ENCODE results near the gene TSHZ2.

GRCh38 chr20:53298260-53298659 lies 326.1 kb downstream of the TSHZ2 start:
- TF ChIP-seq CTCF (IDR thresholded peaks at IDR 0.05; ENCODE audit: poor library complexity, severe bottlenecking): no peak
- no peak for TF ChIP-seq RAD21 (conservative IDR thresholded peaks at IDR 0.05)
- no peak for TF ChIP-seq POLR2AphosphoS5 (IDR thresholded peaks at IDR 0.05)
- no peak for TF ChIP-seq EZH2 (IDR thresholded peaks at IDR 0.05; ENCODE audit: borderline replicate concordance, insufficient read depth, low read length, poor library complexity, severe bottlenecking)
- TF ChIP-seq, protein P1, sequence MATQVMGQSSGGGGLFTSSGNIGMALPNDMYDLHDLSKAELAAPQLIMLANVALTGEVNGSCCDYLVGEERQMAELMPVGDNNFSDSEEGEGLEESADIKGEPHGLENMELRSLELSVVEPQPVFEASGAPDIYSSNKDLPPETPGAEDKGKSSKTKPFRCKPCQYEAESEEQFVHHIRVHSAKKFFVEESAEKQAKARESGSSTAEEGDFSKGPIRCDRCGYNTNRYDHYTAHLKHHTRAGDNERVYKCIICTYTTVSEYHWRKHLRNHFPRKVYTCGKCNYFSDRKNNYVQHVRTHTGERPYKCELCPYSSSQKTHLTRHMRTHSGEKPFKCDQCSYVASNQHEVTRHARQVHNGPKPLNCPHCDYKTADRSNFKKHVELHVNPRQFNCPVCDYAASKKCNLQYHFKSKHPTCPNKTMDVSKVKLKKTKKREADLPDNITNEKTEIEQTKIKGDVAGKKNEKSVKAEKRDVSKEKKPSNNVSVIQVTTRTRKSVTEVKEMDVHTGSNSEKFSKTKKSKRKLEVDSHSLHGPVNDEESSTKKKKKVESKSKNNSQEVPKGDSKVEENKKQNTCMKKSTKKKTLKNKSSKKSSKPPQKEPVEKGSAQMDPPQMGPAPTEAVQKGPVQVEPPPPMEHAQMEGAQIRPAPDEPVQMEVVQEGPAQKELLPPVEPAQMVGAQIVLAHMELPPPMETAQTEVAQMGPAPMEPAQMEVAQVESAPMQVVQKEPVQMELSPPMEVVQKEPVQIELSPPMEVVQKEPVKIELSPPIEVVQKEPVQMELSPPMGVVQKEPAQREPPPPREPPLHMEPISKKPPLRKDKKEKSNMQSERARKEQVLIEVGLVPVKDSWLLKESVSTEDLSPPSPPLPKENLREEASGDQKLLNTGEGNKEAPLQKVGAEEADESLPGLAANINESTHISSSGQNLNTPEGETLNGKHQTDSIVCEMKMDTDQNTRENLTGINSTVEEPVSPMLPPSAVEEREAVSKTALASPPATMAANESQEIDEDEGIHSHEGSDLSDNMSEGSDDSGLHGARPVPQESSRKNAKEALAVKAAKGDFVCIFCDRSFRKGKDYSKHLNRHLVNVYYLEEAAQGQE (IDR thresholded peaks at IDR 0.05; ENCODE audit: borderline replicate concordance): no peak
- TF ChIP-seq MXI1 (conservative IDR thresholded peaks at IDR 0.05; ENCODE audit: poor library complexity, severe bottlenecking): no peak
